CD4-positive, alpha-beta memory T cell (primary cell): Measurements from ENCODE around the gene CTNS. TPM values are rescaled to one million over a fixed set of nuclear protein-coding genes. Genes with fewer than 3 reads are reported as not detected.

Experiments used
- CTCF ChIA-PET: fragments of 350-600 bp; sonication (Branson Sonifier 250); formaldehyde crosslinking; loops from one replicate; lab custom pipeline; 2021; ENCODE audit warnings: inconsistent platforms; ENCODE audit not compliant: partially characterized antibody; lab: Charles Lee
- POLR2A ChIA-PET: fragments of 350-600 bp; sonication (Branson Sonifier 250); formaldehyde crosslinking; loops from one replicate; lab custom pipeline; 2021; ENCODE audit not compliant: partially characterized antibody; lab: Charles Lee
- DNase-seq, 5 donors: peaks; one replicate each; pipeline versions ENCODE4 v3.0.0 to v3.0.0-alpha.2; 2020 to 2022; ENCODE audit warnings: mixed read lengths in 1 of 5
- H3K27ac ChIP-seq: one replicate; pipeline ENCODE4 v1.7.0; 2013; ENCODE audit warnings: low read depth, low read length
- H3K27me3 ChIP-seq: 2 replicates; pipeline ENCODE4 v1.7.0; 2013; ENCODE audit warnings: mild to moderate bottlenecking, low read length, moderate library complexity; ENCODE audit not compliant: insufficient read depth
- H3K36me3 ChIP-seq: 2 replicates; pipeline ENCODE4 v1.7.0; 2013; ENCODE audit warnings: mild to moderate bottlenecking, low read length, moderate library complexity; ENCODE audit not compliant: insufficient read depth
- H3K4me1 ChIP-seq: 2 replicates; pipeline ENCODE4 v1.7.0; 2013; ENCODE audit warnings: mild to moderate bottlenecking, low read length, moderate library complexity; ENCODE audit not compliant: insufficient read depth
- H3K4me3 ChIP-seq, 2 donors: one replicate each; pipeline ENCODE4 v1.7.0; 2013; ENCODE audit warnings: low read length in 2 of 2, mild to moderate bottlenecking in 1 of 2
- H3K9me3 ChIP-seq, 2 donors: one replicate each; pipeline ENCODE4 v1.7.0; 2013; ENCODE audit warnings: low read length in 2 of 2, control low read depth in 1 of 2; ENCODE audit not compliant: control insufficient read depth in 1 of 2
- H3K27ac Mint-ChIP-seq, 7 donors: one replicate each; pipeline ENCODE4 v1.8.0; 2020 to 2021; ENCODE audit warnings: mixed read lengths in 7 of 7, mild to moderate bottlenecking in 6 of 7, inconsistent platforms in 3 of 7, moderate library complexity in 3 of 7
- H3K27me3 Mint-ChIP-seq, 2 donors: one replicate each; pipeline ENCODE4 v1.8.0; 2020 to 2021; ENCODE audit warnings: mixed read lengths in 2 of 2
- H3K36me3 Mint-ChIP-seq, 2 donors: one replicate each; pipeline ENCODE4 v1.8.0; 2020 to 2021; ENCODE audit warnings: mixed read lengths in 2 of 2, inconsistent platforms in 1 of 2, mild to moderate bottlenecking in 1 of 2
- H3K4me1 Mint-ChIP-seq, 4 donors: one replicate each; pipeline ENCODE4 v1.8.0; 2020 to 2021; ENCODE audit warnings: mixed read lengths in 4 of 4, mild to moderate bottlenecking in 1 of 4
- H3K4me3 Mint-ChIP-seq, 8 donors: one replicate each; pipeline ENCODE4 v1.8.0; 2020 to 2021; ENCODE audit warnings: mixed read lengths in 8 of 8, mild to moderate bottlenecking in 7 of 8, moderate library complexity in 6 of 8, inconsistent platforms in 3 of 8
- H3K9me3 Mint-ChIP-seq, 8 donors: one replicate each; pipeline ENCODE4 v1.8.0; 2020 to 2021; ENCODE audit warnings: mixed read lengths in 8 of 8, mild to moderate bottlenecking in 5 of 8, inconsistent platforms in 3 of 8, moderate library complexity in 1 of 8
- intact Hi-C: fragments of 100-400 bp; cut with micrococcal nuclease; formaldehyde crosslinking; loops from one replicate; pipeline ENCODE4 v1.15.1; 2023
- polyA plus RNA-seq, 2 donors: library from polyadenylated mRNA; unstranded; fragments of 300-500 nt; fragmentation: Illumina TruSeq; gene quantifications; one replicate each; pipeline ENCODE4 v1.2.3, GENCODE V29; 2021
- total RNA-seq, 2 experiments: library from RNA; stranded (reverse); gene quantifications; one replicate each; pipeline ENCODE4 v1.2.3, GENCODE V29; 2021

CTNS gene
- total RNA-seq (10 to 100 TPM; 11.6 to 12.0 TPM), polyA plus RNA-seq (1 to 10 TPM; 7.7 to 8.0 TPM)

- DNase-seq = peak; percentile 93 to 97 (median 94)
- peaks cover 11% of the 10 kb centered on the region for H3K4me1 ChIP-seq
- CTCF ChIA-PET = interaction anchor here (1.1 to 2.3 kb wide), 5 partner anchors 9 to 788 kb away, joined by 3 to 9 read pairs (median 5); no protein-coding TSS in a partner anchor
- H3K27me3 ChIP-seq = no peaks in the 10 kb centered on the region
- H3K27ac ChIP-seq = peak within 1 kb of the TSS; percentile 98
- Mint-ChIP-seq H3K36me3 (peaks cover 7 to 10% of the 10 kb centered on the region in 2 donors), H3K27me3 (no peaks in the 10 kb centered on the region), H3K27ac (peak within 1 kb of the TSS; percentile 97 to 100 (median 100)), H3K4me3 (peak within 1 kb of the TSS; percentile 96 to 100 (median 98)), H3K4me1 (peaks cover 12 to 37% (median 24%) of the 10 kb centered on the region in 4 donors), H3K9me3 (no peaks in the 10 kb centered on the region)
- no peaks in the 10 kb centered on the region for H3K36me3 ChIP-seq
- POLR2A ChIA-PET = interaction anchor here (0.7 to 2.3 kb wide), 15 partner anchors 8 to 1865 kb away, joined by 3 to 8 read pairs (median 4); partner anchors contain the start of genes CYB5D2, DERL2, EMC6 and MIS12
- H3K9me3 ChIP-seq = no peaks in the 10 kb centered on the region
- peak within 1 kb of the TSS; percentile 73 to 99 for H3K4me3 ChIP-seq
- intact Hi-C loops = loop anchor here (1.0 to 5.0 kb wide), 3 partner anchors 32 to 731 kb away; partner anchors contain the start of genes EMC6, TAX1BP3 and UBE2G1
These were observed at the start of gene CTNS, which contains the start of gene SHPK for GRCh38 chr17:3636154-3636907. CTNS (plus strand) TSS chr17:3636760; CDS start chr17:3640207, 3,447 bp downstream. SHPK (minus strand) TSS chr17:3636250; CDS start chr17:3636219, 31 bp downstream.

- H3K27me3 ChIP-seq = no peaks in the 10 kb centered on the region
- H3K27ac ChIP-seq = no peak overlapping the region
- DNase-seq = no peak
- no peaks in the 10 kb centered on the region for H3K4me1 ChIP-seq
- intact Hi-C loops = no loop called here
- H3K9me3 ChIP-seq = no peaks in the 10 kb centered on the region
- H3K27ac Mint-ChIP-seq = no peak overlapping the region
- no peaks in the 10 kb centered on the region for H3K36me3 ChIP-seq
- no peaks in the 10 kb centered on the region for H3K9me3 Mint-ChIP-seq
- ChIA-PET CTCF (interaction anchor here (1.1 kb wide), 1 partner anchor 13 kb away, joined by 4 read pairs; no protein-coding TSS in a partner anchor), POLR2A (no interaction called here)
- H3K4me3 Mint-ChIP-seq = no peak overlapping the region
- H3K4me3 ChIP-seq = no peak overlapping the region
- no peaks in the 10 kb centered on the region for H3K4me1 Mint-ChIP-seq
- H3K36me3 Mint-ChIP-seq = peaks cover 20 to 33% of the 10 kb centered on the region in 2 donors
- no peaks in the 10 kb centered on the region for H3K27me3 Mint-ChIP-seq
These were observed 46.8 kb upstream of the CTNS start for GRCh38 chr17:3589784-3590183.

GRCh38 chr17:3590231-3590630 is 46.3 kb upstream of the CTNS start:
- no peaks in the 10 kb centered on the region for H3K27me3 ChIP-seq
- no peak overlapping the region for H3K4me3 ChIP-seq
- Mint-ChIP-seq H3K4me3 (no peak overlapping the region), H3K9me3 (no peaks in the 10 kb centered on the region), H3K36me3 (peaks cover 20 to 32% of the 10 kb centered on the region in 2 donors), H3K4me1 (no peaks in the 10 kb centered on the region), H3K27ac (no peak overlapping the region), H3K27me3 (no peaks in the 10 kb centered on the region)
- DNase-seq = no peak
- ChIA-PET CTCF (no interaction called here), POLR2A (no interaction called here)
- H3K4me1 ChIP-seq = no peaks in the 10 kb centered on the region
- no peaks in the 10 kb centered on the region for H3K9me3 ChIP-seq
- intact Hi-C loops = no loop called here
- no peak overlapping the region for H3K27ac ChIP-seq
- no peaks in the 10 kb centered on the region for H3K36me3 ChIP-seq

GRCh38 chr17:3590768-3591167 is 45.8 kb upstream of the CTNS start:
- ChIA-PET CTCF (no interaction called here), POLR2A (no interaction called here)
- no peak for DNase-seq
- Mint-ChIP-seq H3K27me3 (no peaks in the 10 kb centered on the region), H3K27ac (peak overlapping the region in 1 of 7 donors; percentile 17), H3K36me3 (peaks cover 20 to 32% of the 10 kb centered on the region in 2 donors), H3K4me3 (no peak overlapping the region), H3K4me1 (no peaks in the 10 kb centered on the region), H3K9me3 (no peaks in the 10 kb centered on the region)
- H3K27me3 ChIP-seq = no peaks in the 10 kb centered on the region
- no peak overlapping the region for H3K27ac ChIP-seq
- no peaks in the 10 kb centered on the region for H3K36me3 ChIP-seq
- H3K4me3 ChIP-seq = no peak overlapping the region
- intact Hi-C loops = no loop called here
- H3K9me3 ChIP-seq = no peaks in the 10 kb centered on the region
- no peaks in the 10 kb centered on the region for H3K4me1 ChIP-seq

GRCh38 chr17:3592216-3592860 is 44.2 kb upstream of the CTNS start:
- Mint-ChIP-seq H3K4me3 (no peak overlapping the region), H3K27me3 (no peaks in the 10 kb centered on the region), H3K27ac (no peak overlapping the region), H3K9me3 (no peaks in the 10 kb centered on the region), H3K36me3 (peaks cover 20 to 25% of the 10 kb centered on the region in 2 donors), H3K4me1 (no peaks in the 10 kb centered on the region)
- Histone ChIP-seq H3K9me3 (no peaks in the 10 kb centered on the region), H3K36me3 (no peaks in the 10 kb centered on the region), H3K27me3 (no peaks in the 10 kb centered on the region), H3K4me1 (no peaks in the 10 kb centered on the region), H3K27ac (no peak overlapping the region), H3K4me3 (no peak overlapping the region)
- ChIA-PET POLR2A (no interaction called here), CTCF (no interaction called here)
- DNase-seq = no peak
- intact Hi-C loops = no loop called here

GRCh38 chr17:3593384-3593783 is 43.2 kb upstream of the CTNS start:
- Histone ChIP-seq H3K36me3 (no peaks in the 10 kb centered on the region), H3K9me3 (no peaks in the 10 kb centered on the region), H3K27me3 (no peaks in the 10 kb centered on the region), H3K27ac (no peak overlapping the region), H3K4me3 (no peak overlapping the region), H3K4me1 (no peaks in the 10 kb centered on the region)
- peak overlapping the region in 3 of 7 donors; percentile 29 to 42 (median 32) for H3K27ac Mint-ChIP-seq
- POLR2A ChIA-PET = no interaction called here
- no peak for DNase-seq
- CTCF ChIA-PET = no interaction called here
- no peaks in the 10 kb centered on the region for H3K27me3 Mint-ChIP-seq
- no peaks in the 10 kb centered on the region for H3K4me1 Mint-ChIP-seq
- no peak overlapping the region for H3K4me3 Mint-ChIP-seq
- intact Hi-C loops = no loop called here
- peaks cover 20% of the 10 kb centered on the region in 2 donors for H3K36me3 Mint-ChIP-seq
- no peaks in the 10 kb centered on the region for H3K9me3 Mint-ChIP-seq
